ENCODE measurements around the gene ZNF236.

DNA sequence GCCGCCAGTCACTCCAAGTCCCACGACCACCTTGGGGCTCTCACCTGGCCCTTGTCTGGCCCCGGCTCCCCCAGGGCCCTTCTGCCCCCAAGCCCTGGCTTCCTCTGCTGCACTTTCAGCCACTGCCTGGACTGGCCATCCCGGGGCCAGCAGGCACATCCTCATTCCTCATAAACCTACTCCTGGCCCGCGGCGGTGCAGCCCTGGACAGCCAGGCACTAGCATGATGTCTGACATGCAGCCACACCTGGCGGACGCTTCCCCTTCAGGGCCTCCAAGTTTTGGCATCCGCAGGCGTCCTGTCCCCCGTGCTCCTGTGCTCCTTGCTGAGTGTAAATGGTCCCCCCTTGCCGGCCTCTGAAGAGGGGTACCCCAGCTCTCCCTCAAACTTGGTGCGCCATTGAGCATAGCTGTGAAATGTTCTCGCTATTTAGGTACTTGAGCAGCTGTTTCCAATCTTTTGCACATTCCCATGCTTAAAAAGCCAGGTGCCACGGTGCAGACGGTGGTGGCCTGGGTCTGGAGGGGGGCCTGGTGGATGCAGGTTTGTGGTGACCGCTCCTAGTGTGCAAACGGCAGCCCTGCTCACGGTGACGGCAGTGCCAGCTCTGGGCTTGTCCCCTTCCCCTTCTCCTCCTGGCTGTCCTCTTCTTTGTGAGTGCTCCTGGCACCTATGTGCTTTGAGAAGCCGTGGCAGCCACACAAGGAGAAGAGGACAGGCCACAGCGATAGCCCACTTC is 186.4 kb downstream of the ZNF236 start:
- TF ChIP-seq POLR2A (IDR thresholded peaks at IDR 0.05; ENCODE audit: low read depth): no peak
- TF ChIP-seq, protein P1, sequence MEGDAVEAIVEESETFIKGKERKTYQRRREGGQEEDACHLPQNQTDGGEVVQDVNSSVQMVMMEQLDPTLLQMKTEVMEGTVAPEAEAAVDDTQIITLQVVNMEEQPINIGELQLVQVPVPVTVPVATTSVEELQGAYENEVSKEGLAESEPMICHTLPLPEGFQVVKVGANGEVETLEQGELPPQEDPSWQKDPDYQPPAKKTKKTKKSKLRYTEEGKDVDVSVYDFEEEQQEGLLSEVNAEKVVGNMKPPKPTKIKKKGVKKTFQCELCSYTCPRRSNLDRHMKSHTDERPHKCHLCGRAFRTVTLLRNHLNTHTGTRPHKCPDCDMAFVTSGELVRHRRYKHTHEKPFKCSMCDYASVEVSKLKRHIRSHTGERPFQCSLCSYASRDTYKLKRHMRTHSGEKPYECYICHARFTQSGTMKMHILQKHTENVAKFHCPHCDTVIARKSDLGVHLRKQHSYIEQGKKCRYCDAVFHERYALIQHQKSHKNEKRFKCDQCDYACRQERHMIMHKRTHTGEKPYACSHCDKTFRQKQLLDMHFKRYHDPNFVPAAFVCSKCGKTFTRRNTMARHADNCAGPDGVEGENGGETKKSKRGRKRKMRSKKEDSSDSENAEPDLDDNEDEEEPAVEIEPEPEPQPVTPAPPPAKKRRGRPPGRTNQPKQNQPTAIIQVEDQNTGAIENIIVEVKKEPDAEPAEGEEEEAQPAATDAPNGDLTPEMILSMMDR (IDR thresholded peaks at IDR 0.05): no peak
- no peak for TF ChIP-seq EP300 (IDR thresholded peaks at IDR 0.05)
- no peak for TF ChIP-seq POLR2AphosphoS5 (IDR thresholded peaks at IDR 0.05)
